Uterus (tissue), 2 donors: ENCODE results near the gene RBL2.
"Not testable (repeated sequence)": the region's sequence is repeated elsewhere in the genome, so short reads cannot be mapped to it uniquely, and the experiment has no call there.

ENCODE experiments used
- POLR2A ChIP-seq, 2 donors: fragments of 450-650 bp; IDR thresholded peaks; one replicate each; pipeline ENCODE4 v1.6.1; 2016; ENCODE audit warnings: antibody characterized with exemption in 2 of 2, mild to moderate bottlenecking in 1 of 2, moderate library complexity in 1 of 2
- TF ChIP-seq, protein P1 (sequence below), 4 experiments: fragments of 200-600 bp in 2 of 4; fragments of 450-650 bp in 2 of 4; sonication (generic) in 2 of 4; IDR thresholded peaks; one replicate each; pipeline ENCODE4 v1.5.1; 2016 to 2019; ENCODE audit warnings: antibody characterized with exemption in 4 of 4, mild to moderate bottlenecking in 2 of 4, moderate library complexity in 1 of 4

- TF ChIP-seq, protein P1, sequence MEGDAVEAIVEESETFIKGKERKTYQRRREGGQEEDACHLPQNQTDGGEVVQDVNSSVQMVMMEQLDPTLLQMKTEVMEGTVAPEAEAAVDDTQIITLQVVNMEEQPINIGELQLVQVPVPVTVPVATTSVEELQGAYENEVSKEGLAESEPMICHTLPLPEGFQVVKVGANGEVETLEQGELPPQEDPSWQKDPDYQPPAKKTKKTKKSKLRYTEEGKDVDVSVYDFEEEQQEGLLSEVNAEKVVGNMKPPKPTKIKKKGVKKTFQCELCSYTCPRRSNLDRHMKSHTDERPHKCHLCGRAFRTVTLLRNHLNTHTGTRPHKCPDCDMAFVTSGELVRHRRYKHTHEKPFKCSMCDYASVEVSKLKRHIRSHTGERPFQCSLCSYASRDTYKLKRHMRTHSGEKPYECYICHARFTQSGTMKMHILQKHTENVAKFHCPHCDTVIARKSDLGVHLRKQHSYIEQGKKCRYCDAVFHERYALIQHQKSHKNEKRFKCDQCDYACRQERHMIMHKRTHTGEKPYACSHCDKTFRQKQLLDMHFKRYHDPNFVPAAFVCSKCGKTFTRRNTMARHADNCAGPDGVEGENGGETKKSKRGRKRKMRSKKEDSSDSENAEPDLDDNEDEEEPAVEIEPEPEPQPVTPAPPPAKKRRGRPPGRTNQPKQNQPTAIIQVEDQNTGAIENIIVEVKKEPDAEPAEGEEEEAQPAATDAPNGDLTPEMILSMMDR (IDR thresholded peaks at IDR 0.05), result not testable (repeated sequence)
- TF ChIP-seq POLR2A (IDR thresholded peaks at IDR 0.05), result not testable (repeated sequence)
Measured at GRCh38 chr16:53384610-53385009, 49.7 kb upstream of the RBL2 start.
